HG03103 (cell line): Measurements from ENCODE around the gene GALNT17.

Experiments
- ATAC-seq: cut with Tn5 transposase; IDR thresholded peaks from one replicate; pipeline ENCODE4 v1.9.1; 2021; ENCODE audit warnings: low read depth; ENCODE audit not compliant: unreplicated experiment

The GALNT17 gene

GRCh38 chr7:71484380-71484779 lies 352.4 kb downstream of the GALNT17 start:
- ATAC-seq: no peak

GRCh38 chr7:71485586-71485985 lies 353.6 kb downstream of the GALNT17 start:
- ATAC-seq: no peak

DNA sequence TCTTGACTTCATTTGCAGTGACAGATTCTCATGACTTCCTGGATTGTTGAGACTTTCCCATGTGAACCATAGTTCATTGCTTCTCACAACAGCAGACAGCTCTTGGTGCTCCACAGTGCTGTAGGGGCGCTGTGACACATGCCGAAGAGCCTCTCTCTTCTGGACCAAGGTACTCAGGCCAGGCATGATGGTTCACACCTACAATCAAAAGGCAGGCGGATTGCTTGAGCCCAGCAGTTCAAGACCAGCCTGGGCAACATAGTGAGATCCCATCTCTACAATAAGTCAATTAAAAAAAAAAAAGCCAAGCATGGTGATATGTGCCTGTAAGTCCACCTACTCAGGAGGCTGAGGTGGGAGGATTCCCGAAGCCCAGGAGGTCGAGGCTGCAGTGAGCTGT lies 354.5 kb downstream of the GALNT17 start:
- ATAC-seq: no peak

DNA sequence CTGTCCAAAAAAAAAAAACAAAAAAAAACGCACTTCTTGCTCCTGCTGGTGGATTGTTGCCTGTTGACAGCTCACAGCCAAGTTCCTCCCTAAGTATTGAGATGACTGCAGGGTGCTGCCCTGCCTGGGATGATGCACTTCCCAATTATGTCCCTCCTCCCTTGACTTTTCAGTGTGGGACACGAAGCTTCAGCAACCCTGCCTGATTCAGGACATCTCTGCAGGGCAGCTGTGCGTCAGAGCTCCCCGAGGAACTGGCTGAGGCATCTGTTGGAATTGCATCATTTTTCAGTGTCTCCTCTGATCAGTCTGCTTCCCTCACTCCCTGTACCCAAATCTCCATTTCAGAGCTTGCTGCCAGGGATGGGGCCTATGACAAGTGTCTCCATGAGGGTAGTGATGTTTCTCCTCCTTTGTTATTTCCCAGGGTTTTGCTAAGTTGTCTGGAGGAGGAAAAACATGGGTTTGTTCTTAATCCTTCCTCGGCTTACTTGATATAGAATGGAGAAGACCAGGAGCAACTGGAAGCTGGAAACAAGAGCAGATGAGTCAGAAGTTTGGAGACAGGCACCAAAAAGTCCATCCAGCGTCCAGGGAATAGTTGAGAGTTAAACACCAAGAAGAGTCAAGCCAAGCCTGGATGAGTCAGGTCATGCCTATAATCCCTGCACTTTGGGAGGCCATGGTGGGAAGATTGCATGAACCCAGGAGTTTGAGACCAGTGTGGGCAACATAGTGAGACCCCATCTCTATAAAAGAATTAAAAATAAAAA lies 355.1 kb downstream of the GALNT17 start:
- ATAC-seq: no peak

- ATAC-seq: no peak
Measured at GRCh38 chr7:71488308-71488707, 356.4 kb downstream of the GALNT17 start.

DNA sequence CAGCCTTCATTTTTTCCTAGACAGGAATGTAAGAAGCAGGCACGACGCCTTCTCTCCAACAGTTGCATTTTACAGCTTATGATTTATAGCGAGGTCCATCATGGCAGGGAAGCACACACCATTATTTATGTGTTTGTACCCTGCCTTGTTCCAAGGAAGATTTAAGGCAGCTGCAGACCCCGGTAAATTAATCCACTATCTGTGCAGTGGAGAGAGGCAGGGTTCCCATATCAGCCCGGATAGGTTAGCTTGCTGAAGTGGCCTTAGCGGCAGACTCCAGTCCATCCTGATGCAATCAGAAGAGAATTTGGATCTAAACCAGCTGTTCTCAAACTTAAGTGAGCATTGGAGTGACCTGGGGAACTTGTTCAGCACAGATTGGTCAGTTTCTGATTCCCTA lies 359.4 kb downstream of the GALNT17 start:
- ATAC-seq: no peak

DNA sequence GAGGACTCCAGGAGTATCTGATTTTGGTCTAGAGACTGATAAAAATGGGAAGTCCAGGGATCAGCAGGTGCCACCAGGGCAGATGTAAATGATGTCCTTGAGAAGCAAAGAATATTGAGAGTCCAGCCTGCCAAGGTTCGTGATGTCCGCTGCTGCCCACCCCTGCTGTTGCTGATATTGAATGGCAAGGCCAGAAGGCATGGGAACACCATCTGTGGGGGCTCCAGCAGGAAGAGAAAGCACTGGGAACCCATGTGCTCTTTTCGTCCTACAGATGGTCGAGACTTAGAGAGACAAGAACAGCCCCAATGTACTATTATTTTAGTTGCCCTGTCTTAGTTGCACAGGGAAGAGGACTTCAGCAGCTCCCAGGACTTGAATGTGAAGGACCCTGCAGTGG lies 363.9 kb downstream of the GALNT17 start:
- ATAC-seq: no peak

- ATAC-seq: no peak
Measured at GRCh38 chr7:71497256-71497946, 365.5 kb downstream of the GALNT17 start.

DNA sequence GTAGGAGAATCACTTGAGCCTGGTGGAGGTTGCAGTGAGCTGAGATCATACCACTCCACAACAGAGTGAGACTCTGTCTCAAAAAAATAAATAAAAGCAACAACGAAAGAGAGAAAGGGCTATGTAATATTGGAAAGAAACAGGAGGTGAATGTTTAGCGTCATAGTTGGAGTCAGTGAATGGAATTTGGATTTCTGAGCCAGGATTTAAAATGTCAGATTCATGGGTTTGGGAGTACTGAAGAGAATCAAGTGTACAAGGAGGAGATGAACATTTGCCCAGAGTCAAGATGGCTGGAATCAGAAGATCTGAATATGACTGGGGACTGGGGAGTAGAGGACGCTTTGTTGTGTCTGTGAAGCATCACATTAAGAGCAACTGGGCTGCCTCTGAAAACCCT lies 366.4 kb downstream of the GALNT17 start:
- ATAC-seq: no peak

DNA sequence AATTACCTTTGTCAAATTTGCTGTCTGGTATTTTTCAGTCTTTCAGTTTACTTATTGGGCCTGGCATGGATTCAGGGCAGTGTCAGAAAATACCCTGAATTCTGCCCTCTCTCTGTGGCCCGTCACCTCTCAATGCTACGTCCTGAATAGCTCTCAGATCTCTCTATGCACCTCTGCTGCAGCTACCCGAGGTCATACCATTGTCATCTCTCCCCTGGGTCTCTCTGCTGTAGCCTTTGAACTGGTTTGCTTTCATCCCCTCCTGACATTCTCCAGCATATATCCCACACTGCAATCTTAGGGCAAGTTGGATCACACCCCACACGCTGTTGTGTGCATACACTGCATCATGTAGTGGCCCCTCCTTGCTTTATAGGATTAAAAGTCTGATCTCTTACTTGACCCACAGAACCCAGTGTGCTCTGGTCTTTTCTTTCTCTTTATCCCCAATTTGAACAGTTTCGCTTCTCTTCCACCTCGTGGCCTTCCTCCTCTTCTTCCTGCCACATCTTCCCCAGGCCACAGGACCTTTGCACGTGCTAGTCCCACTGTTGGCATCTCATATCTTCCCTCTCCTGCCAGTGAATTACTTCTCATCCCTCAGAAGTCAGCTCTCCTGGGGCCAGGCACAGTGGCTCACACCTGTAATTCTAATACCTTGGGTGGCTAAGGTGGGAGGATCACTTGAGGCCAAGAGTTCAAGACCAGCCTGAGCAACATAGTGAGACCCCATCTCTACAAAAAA lies 372.9 kb downstream of the GALNT17 start:
- no peak for ATAC-seq

- no peak for ATAC-seq
Measured at GRCh38 chr7:71506822-71507221, 374.9 kb downstream of the GALNT17 start.

- ATAC-seq: no peak
Measured at GRCh38 chr7:71507680-71508602, 376.0 kb downstream of the GALNT17 start.

DNA sequence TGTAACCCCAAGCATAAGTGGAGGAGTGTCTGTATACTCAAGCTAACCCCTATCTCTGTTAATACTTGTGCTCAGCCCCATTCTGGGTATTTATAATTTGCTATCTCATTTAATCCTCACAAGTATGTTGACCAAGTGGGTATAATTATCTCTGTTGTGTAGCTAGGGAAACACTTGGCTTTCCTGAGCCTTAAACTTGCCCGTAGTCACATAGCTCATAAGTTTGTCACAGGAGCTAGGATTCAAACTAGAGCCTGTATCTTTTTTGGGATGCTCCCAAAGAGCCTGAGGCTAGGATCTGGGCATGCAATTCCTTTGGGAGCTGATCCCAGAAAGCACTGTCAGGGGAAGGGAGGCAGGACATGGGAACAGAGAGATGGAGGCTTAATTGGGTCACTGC lies 377.4 kb downstream of the GALNT17 start:
- ATAC-seq: no peak

DNA sequence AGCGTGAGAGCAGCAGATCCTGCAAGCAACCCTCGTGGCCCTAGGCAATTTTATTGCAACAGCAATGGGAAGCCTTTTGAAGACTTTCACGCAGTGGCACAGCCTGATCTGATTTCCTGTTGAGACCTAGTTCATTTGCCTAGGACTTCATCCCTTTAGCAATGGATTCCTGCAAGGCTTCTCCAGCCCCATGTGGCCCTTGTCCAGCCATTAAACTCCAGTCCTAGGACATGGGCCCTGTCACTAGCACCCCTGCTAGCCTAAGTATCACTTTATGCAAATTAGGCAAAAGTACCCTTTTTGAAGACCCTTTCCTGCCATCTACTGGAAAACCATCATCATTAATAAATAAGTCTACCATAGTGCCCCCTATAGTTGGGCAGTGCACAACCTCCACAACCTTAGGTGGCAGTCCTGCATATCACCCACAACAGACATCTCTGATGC lies 379.4 kb downstream of the GALNT17 start:
- no peak for ATAC-seq

DNA sequence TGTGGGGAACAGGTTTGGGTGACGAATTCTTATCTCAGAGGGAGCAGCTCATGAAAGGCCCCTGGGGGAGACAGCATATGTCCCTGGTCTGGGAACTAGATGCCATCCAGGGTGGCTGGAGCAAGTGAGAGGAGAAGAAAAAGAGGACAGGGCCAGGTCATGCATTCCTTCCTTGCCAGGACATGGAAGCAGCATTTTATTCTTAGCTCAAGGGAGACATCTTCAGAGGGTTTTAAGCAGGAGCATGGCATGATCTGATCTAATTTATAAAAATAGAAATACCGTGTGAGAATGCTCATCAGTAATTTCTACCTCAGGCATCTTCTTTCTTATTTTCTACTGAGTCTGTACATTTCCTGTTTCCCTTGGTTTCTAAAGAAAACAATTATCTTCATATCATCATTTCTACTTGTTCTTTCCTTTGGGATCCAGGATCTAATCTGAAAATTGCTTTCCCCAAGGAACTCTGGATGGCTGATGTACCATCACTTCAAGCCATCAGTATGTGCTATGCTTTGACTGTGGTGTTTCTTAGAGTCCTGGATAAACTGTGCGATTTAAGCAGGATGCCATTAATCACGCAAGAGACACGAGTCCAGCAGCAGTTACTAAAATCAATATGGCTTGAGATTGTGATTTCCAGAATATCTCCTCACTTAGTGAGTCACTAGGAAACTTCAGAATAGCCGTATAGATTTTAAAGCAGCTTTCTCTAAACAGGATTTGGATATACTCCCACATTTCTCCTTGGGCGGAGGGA lies 386.2 kb downstream of the GALNT17 start:
- ATAC-seq: no peak

GRCh38 chr7:71518880-71519279 lies 386.9 kb downstream of the GALNT17 start:
- ATAC-seq: no peak

GRCh38 chr7:71521506-71521905 lies 389.6 kb downstream of the GALNT17 start:
- ATAC-seq: no peak

- ATAC-seq: no peak
Measured at GRCh38 chr7:71526106-71526505, 394.2 kb downstream of the GALNT17 start.

GRCh38 chr7:71527213-71527612 lies 395.3 kb downstream of the GALNT17 start:
- no peak for ATAC-seq

DNA sequence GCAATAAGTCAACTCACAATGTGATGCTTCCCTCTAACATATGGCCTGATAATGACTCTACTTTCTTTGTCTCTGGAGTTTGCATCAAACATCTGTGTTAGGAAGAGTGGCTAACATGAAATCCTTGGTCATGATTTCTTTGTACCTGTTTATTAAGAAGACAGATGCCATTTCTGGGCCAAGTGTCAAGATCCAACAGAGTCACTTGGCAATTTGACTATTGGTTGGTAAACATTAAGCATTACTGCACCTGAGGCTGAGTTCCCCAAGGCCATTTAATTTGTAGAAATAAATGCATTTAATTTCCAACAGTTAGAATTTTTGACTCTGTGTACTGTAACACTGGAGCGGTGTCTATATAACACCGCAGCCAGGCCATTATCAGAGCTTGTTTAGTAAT lies 403.7 kb downstream of the GALNT17 start:
- no peak for ATAC-seq
